KMS-11 (cell line): Measurements from ENCODE around the gene SLC38A5.

Experiments
- H2AFZ ChIP-seq: fragments of 200-600 bp; sonication (generic); 2 replicates; pipeline ENCODE4 v1.6.1; 2016; ENCODE audit warnings: antibody characterized with exemption, mixed run types, low read depth
- H3K27ac ChIP-seq: fragments of 200-600 bp; sonication (generic); 2 replicates; pipeline ENCODE4 v1.6.1; 2016; ENCODE audit warnings: mild to moderate bottlenecking, mixed run types
- H3K27me3 ChIP-seq: fragments of 200-600 bp; sonication (generic); 2 replicates; pipeline ENCODE4 v1.6.1; 2017; ENCODE audit warnings: mild to moderate bottlenecking, low read depth, mixed run types, moderate library complexity; ENCODE audit not compliant: insufficient read depth
- H3K36me3 ChIP-seq: fragments of 200-600 bp; sonication (generic); 2 replicates; pipeline ENCODE4 v1.6.1; 2017; ENCODE audit warnings: mild to moderate bottlenecking, mixed run types; ENCODE audit not compliant: insufficient read depth
- H3K4me1 ChIP-seq: fragments of 200-600 bp; sonication (generic); 2 replicates; pipeline ENCODE4 v1.6.1; 2016; ENCODE audit warnings: mild to moderate bottlenecking, low read depth, mixed run types; ENCODE audit not compliant: poor library complexity, severe bottlenecking
- H3K4me2 ChIP-seq: fragments of 200-600 bp; sonication (generic); 2 replicates; pipeline ENCODE4 v1.7.0; 2016; ENCODE audit warnings: mild to moderate bottlenecking, mixed run types
- H3K4me3 ChIP-seq: fragments of 200-600 bp; sonication (generic); IDR thresholded peaks from 2 replicates; pipeline ENCODE4 v1.6.1; 2017; ENCODE audit warnings: low read depth, low read length, mixed read lengths; ENCODE audit not compliant: insufficient read depth
- H3K79me2 ChIP-seq: fragments of 200-600 bp; sonication (generic); 2 replicates; pipeline ENCODE4 v1.6.1; 2016; ENCODE audit warnings: low read depth, mixed run types; ENCODE audit not compliant: insufficient read depth
- H3K9ac ChIP-seq: fragments of 200-600 bp; sonication (generic); 2 replicates; pipeline ENCODE4 v1.6.1; 2016; ENCODE audit warnings: mild to moderate bottlenecking, mixed run types
- H4K20me1 ChIP-seq: fragments of 200-600 bp; sonication (generic); 2 replicates; pipeline ENCODE4 v1.6.1; 2016; ENCODE audit warnings: mild to moderate bottlenecking, mixed run types; ENCODE audit not compliant: insufficient read depth
- TF ChIP-seq, protein P1 (sequence below): fragments of 200-600 bp; sonication (generic); conservative IDR thresholded peaks from 2 replicates; pipeline ENCODE4 v1.6.1; 2017; ENCODE audit warnings: low read depth, mild to moderate bottlenecking, antibody characterized with exemption, low read length, moderate library complexity, mixed read lengths

The SLC38A5 gene

DNA sequence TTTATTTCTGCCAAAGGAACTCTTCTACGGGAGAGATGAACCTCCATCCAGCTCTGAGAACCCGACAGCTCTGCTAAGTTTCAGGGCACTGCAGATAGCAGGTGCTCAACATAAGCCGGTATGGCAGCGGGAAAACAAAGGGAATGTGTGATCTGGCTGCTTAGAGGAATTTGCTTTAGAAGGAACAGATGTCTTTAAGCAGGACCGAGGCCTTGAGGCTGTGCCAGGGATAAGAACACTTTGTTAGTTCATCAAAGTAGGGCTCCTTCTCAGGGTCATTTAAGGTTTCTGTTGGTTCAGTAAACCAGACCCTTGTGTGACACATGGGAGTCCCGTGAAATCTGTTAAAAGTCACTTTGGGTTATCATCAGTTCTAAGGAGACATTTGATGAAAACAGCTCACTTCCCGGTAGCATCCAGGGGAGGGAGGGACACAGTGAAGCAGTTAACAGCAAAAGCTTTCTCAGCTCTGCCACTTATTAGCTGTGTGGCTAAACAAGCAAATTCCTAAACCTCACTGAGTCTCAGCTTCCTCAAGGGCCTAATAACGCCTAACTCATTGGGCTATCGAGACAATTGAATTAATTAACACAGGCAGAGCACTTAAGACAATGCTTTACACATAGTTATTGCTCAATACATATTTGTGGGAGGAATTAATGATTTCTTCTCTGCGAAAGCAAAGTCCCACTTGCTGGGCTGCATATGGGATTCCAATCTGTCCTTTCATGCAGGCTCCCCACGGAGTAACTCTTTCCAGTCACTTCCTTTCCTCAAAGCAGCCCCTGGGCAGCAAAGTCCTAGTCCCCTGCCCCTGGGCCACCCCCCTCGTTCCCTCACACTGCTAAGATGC lies 3.0 kb upstream of the SLC38A5 start:
- Histone ChIP-seq H3K9ac (no peak overlapping the region), H3K27ac (no peak overlapping the region), H3K4me1 (peaks cover 19% of the 10 kb centered on the region), H3K27me3 (no peaks in the 10 kb centered on the region), H3K36me3 (no peaks in the 10 kb centered on the region), H3K4me3 (no peak overlapping the region), H2AFZ (no peak overlapping the region), H3K79me2 (peaks cover 31% of the 10 kb centered on the region), H3K4me2 (no peak overlapping the region), H4K20me1 (no peaks in the 10 kb centered on the region)
- TF ChIP-seq, protein P1, sequence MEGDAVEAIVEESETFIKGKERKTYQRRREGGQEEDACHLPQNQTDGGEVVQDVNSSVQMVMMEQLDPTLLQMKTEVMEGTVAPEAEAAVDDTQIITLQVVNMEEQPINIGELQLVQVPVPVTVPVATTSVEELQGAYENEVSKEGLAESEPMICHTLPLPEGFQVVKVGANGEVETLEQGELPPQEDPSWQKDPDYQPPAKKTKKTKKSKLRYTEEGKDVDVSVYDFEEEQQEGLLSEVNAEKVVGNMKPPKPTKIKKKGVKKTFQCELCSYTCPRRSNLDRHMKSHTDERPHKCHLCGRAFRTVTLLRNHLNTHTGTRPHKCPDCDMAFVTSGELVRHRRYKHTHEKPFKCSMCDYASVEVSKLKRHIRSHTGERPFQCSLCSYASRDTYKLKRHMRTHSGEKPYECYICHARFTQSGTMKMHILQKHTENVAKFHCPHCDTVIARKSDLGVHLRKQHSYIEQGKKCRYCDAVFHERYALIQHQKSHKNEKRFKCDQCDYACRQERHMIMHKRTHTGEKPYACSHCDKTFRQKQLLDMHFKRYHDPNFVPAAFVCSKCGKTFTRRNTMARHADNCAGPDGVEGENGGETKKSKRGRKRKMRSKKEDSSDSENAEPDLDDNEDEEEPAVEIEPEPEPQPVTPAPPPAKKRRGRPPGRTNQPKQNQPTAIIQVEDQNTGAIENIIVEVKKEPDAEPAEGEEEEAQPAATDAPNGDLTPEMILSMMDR = no peak

DNA sequence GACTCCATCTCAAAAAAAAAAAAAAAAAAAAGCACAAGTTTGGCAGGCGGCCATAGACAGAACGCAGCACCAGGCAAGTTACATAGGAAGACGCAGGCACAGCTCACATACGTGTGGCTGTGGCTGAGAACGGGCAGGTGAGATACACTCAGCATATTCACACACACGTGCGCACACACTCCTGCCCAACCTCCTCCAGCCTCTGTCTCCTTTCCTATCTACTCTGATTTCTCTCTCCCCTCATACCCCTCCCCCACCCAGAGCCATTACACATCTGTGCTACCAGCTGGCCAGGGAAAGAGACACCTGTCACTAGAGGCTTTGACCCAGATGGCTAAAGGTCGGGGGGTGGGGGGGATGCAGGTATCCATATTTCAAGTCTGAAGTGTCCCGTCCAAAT lies 2.2 kb upstream of the SLC38A5 start:
- Histone ChIP-seq H3K36me3 (no peaks in the 10 kb centered on the region), H4K20me1 (no peaks in the 10 kb centered on the region), H3K4me2 (no peak overlapping the region), H3K27ac (no peak overlapping the region), H3K4me1 (peaks cover 15% of the 10 kb centered on the region), H2AFZ (no peak overlapping the region), H3K9ac (no peak overlapping the region), H3K4me3 (no peak overlapping the region), H3K79me2 (peaks cover 31% of the 10 kb centered on the region), H3K27me3 (no peaks in the 10 kb centered on the region)
- TF ChIP-seq, protein P1 = no peak

DNA sequence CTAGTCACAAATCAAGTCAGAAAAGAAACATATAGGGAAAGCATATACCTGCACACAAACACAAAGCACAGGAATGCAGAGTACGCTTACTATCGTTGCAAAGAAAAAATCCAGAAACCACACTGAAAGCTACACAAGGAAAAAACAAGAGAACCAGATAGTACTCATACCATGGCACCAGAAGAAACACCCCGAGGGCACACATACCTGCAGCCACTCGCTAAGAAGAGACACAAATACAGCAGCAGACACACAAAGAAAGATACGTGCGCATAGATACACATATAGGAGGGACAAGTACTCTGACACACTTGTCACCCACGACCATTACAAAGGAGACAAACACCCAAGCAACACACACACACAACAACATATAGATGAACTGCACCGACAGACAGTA lies 1.4 kb upstream of the SLC38A5 start:
- peaks cover 17% of the 10 kb centered on the region for H3K4me1 ChIP-seq
- no peak overlapping the region for H3K9ac ChIP-seq
- no peak overlapping the region for H2AFZ ChIP-seq
- H4K20me1 ChIP-seq = no peaks in the 10 kb centered on the region
- peaks cover 31% of the 10 kb centered on the region for H3K79me2 ChIP-seq
- no peak overlapping the region for H3K4me3 ChIP-seq
- H3K36me3 ChIP-seq = no peaks in the 10 kb centered on the region
- H3K27ac ChIP-seq = no peak overlapping the region
- no peak overlapping the region for H3K4me2 ChIP-seq
- H3K27me3 ChIP-seq = no peaks in the 10 kb centered on the region
- TF ChIP-seq, protein P1 = no peak

DNA sequence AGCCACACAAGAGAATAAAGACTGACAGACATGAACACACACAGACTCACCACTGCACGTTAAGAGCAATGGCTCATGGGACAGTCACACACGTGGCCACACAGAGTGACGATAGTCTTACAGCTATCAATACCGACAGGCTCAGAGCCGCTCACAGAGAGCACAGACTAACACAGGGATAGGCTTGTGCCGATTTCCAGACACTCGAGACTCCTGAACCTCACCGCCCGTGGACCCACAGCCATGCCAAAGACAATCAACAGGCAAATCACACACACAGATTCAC lies 716 bp upstream of the SLC38A5 start:
- H3K27ac ChIP-seq = no peak overlapping the region
- TF ChIP-seq, protein P1 = no peak
- no peak overlapping the region for H3K9ac ChIP-seq
- no peaks in the 10 kb centered on the region for H3K36me3 ChIP-seq
- no peaks in the 10 kb centered on the region for H3K27me3 ChIP-seq
- H2AFZ ChIP-seq = no peak overlapping the region
- H3K4me2 ChIP-seq = no peak overlapping the region
- H3K4me1 ChIP-seq = peaks cover 18% of the 10 kb centered on the region
- H4K20me1 ChIP-seq = no peaks in the 10 kb centered on the region
- H3K79me2 ChIP-seq = peaks cover 31% of the 10 kb centered on the region
- no peak overlapping the region for H3K4me3 ChIP-seq
